Right lobe of liver (tissue), 4 donors: ENCODE measurements around the gene HTRA3.

Experiments
- POLR2A ChIP-seq: fragments of 450-650 bp; IDR thresholded peaks from one replicate; pipeline ENCODE4 v1.6.1; 2017; ENCODE audit warnings: antibody characterized with exemption, mild to moderate bottlenecking
- TF ChIP-seq, protein P1 (sequence below), 4 donors: fragments of 200-600 bp in 3 of 4; fragments of 450-650 bp in 1 of 4; IDR thresholded peaks; one replicate each; pipeline versions ENCODE4 v1.5.1 to v1.8.0; 2016 to 2022; ENCODE audit warnings: antibody characterized with exemption in 4 of 4, mild to moderate bottlenecking in 2 of 4
- donor health status: DM: no; HTN: no; CAD: no.
- donor health status: DM: no; HTN: no; CAD: no.
- donor health status: DM: no; HTN: yes; CAD: no.

GRCh38 chr4:8229331-8229975 lies 40.1 kb upstream of the HTRA3 start:
- TF ChIP-seq, protein P1, sequence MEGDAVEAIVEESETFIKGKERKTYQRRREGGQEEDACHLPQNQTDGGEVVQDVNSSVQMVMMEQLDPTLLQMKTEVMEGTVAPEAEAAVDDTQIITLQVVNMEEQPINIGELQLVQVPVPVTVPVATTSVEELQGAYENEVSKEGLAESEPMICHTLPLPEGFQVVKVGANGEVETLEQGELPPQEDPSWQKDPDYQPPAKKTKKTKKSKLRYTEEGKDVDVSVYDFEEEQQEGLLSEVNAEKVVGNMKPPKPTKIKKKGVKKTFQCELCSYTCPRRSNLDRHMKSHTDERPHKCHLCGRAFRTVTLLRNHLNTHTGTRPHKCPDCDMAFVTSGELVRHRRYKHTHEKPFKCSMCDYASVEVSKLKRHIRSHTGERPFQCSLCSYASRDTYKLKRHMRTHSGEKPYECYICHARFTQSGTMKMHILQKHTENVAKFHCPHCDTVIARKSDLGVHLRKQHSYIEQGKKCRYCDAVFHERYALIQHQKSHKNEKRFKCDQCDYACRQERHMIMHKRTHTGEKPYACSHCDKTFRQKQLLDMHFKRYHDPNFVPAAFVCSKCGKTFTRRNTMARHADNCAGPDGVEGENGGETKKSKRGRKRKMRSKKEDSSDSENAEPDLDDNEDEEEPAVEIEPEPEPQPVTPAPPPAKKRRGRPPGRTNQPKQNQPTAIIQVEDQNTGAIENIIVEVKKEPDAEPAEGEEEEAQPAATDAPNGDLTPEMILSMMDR (IDR thresholded peaks at IDR 0.05): no peak
- no peak for TF ChIP-seq POLR2A
